ENCODE data around the gene TIAM2. TPM values are rescaled to one million over a fixed set of nuclear protein-coding genes. Genes with fewer than 3 reads are reported as not detected.
"Not testable (repeated sequence)": the region's sequence is repeated elsewhere in the genome, so short reads cannot be mapped to it uniquely, and the experiment has no call there.

The TIAM2 gene
- total RNA-seq, 2 experiments from 2014 or later: 5.4 to 6.2 TPM

GRCh38 chr6:155228546-155229166 is 233.5 kb downstream of the TIAM2 start:
- H3K36me3 ChIP-seq (ENCODE audit: insufficient read depth, low read length): peaks cover 3% of the 10 kb centered on the region; the same call in 1 of the 2 replicates
- CTCF ChIA-PET (ENCODE audit: unreplicated experiment): no interaction called here
- POLR2A ChIA-PET: interaction anchor here (0.6 kb wide), 1 partner anchor 481 kb away, joined by 3 read pairs; no protein-coding TSS in a partner anchor

GRCh38 chr6:155230975-155231374 is 235.9 kb downstream of the TIAM2 start:
- H3K4me1 ChIP-seq (ENCODE audit: insufficient read depth, low read length, poor library complexity, severe bottlenecking); intact Hi-C loops (cut with micrococcal nuclease; ENCODE audit: unreplicated experiment); H3K4me3 ChIP-seq (ENCODE audit: low read depth, low read length, poor library complexity, severe bottlenecking); BruUV-seq (replicated peaks); H3K4me2 ChIP-seq (ENCODE audit: low read length); CTCF ChIA-PET (ENCODE audit: unreplicated experiment); H3K36me3 ChIP-seq (ENCODE audit: insufficient read depth, low read length); H3K79me2 ChIP-seq (ENCODE audit: insufficient read depth, low read depth, low read length); H4K20me1 ChIP-seq (ENCODE audit: insufficient read depth, low read length); H3K9me3 ChIP-seq (ENCODE audit: low read length); H3K9me2 ChIP-seq (ENCODE audit: insufficient read depth, low read length); POLR2A ChIA-PET; DNase-seq (ENCODE audit: low spot score); H2AFZ ChIP-seq (ENCODE audit: low read length); H3K27ac ChIP-seq (ENCODE audit: low read depth, low read length, poor library complexity, severe bottlenecking): not testable (repeated sequence)

More at GRCh38 chr6:155228546-155229166, 233.5 kb downstream of the TIAM2 start:
- TF ChIP-seq CTCF (conservative IDR thresholded peaks at IDR 0.05; ENCODE audit: low read length) (no peak), EZH2phosphoT487 (IDR thresholded peaks at IDR 0.05; ENCODE audit: borderline replicate concordance, low read depth, low read length) (no peak)
- Histone ChIP-seq H3K79me2 (ENCODE audit: insufficient read depth, low read depth, low read length) (no peaks in the 10 kb centered on the region), H3K4me1 (ENCODE audit: insufficient read depth, low read length, poor library complexity, severe bottlenecking) (no peaks in the 10 kb centered on the region), H4K20me1 (ENCODE audit: insufficient read depth, low read length) (no peaks in the 10 kb centered on the region), H3K27ac (ENCODE audit: low read depth, low read length, poor library complexity, severe bottlenecking) (no peak overlapping the region), H3K4me2 (ENCODE audit: low read length) (no peak overlapping the region), H2AFZ (ENCODE audit: low read length) (no peak overlapping the region), H3K9me2 (ENCODE audit: insufficient read depth, low read length) (no peaks in the 10 kb centered on the region), H3K9me3 (ENCODE audit: low read length) (no peaks in the 10 kb centered on the region), H3K4me3 (ENCODE audit: low read depth, low read length, poor library complexity, severe bottlenecking) (no peak overlapping the region)
- no TSS peak for BruUV-seq (replicated peaks)
- intact Hi-C loops (cut with micrococcal nuclease; ENCODE audit: unreplicated experiment): no loop called here
- DNase-seq (ENCODE audit: low spot score): no peak

- no peak for DNase-seq (ENCODE audit: low spot score)
- no peaks in the 10 kb centered on the region for H3K4me1 ChIP-seq (ENCODE audit: insufficient read depth, low read length, poor library complexity, severe bottlenecking)
- no TSS peak for BruUV-seq (replicated peaks)
- H4K20me1 ChIP-seq (ENCODE audit: insufficient read depth, low read length): no peaks in the 10 kb centered on the region
- H3K9me3 ChIP-seq (ENCODE audit: low read length): no peaks in the 10 kb centered on the region
- ChIA-PET POLR2A (interaction anchor here (0.6 to 1.0 kb wide), 3 partner anchors 15 to 664 kb away, joined by 3 to 4 read pairs (median 3); no protein-coding TSS in a partner anchor), CTCF (ENCODE audit: unreplicated experiment) (interaction anchor here (1.1 kb wide), 1 partner anchor 11 kb away, joined by 3 read pairs; no protein-coding TSS in a partner anchor)
- no peaks in the 10 kb centered on the region for H3K79me2 ChIP-seq (ENCODE audit: insufficient read depth, low read depth, low read length)
- H3K36me3 ChIP-seq (ENCODE audit: insufficient read depth, low read length): peaks cover 3% of the 10 kb centered on the region; the same call in 1 of the 2 replicates
- no peak overlapping the region for H3K4me3 ChIP-seq (ENCODE audit: low read depth, low read length, poor library complexity, severe bottlenecking)
- TF ChIP-seq EZH2phosphoT487 (IDR thresholded peaks at IDR 0.05; ENCODE audit: borderline replicate concordance, low read depth, low read length) (no peak), CTCF (conservative IDR thresholded peaks at IDR 0.05; ENCODE audit: low read length) (no peak)
- no peak overlapping the region for H3K4me2 ChIP-seq (ENCODE audit: low read length)
- intact Hi-C loops (cut with micrococcal nuclease; ENCODE audit: unreplicated experiment): no loop called here
- no peak overlapping the region for H2AFZ ChIP-seq (ENCODE audit: low read length)
- H3K9me2 ChIP-seq (ENCODE audit: insufficient read depth, low read length): no peaks in the 10 kb centered on the region
- no peak overlapping the region for H3K27ac ChIP-seq (ENCODE audit: low read depth, low read length, poor library complexity, severe bottlenecking)
Observed at GRCh38 chr6:155232848-155233247, 237.7 kb downstream of the TIAM2 start.
